G401 (cell line): ENCODE results near the gene BCL2L11. TPM values are rescaled to one million over a fixed set of nuclear protein-coding genes. Genes with fewer than 3 reads are reported as not detected.

Experiments used
- DNase-seq: peaks from one replicate; pipeline ENCODE4 v3.0.0-alpha.2; 2015; ENCODE audit warnings: low spot score
- in situ Hi-C: cut with HindIII; loops from 2 replicates; pipeline ENCODE4 v1.10.0; 2016; ENCODE audit warnings: low sequenced_read_pairs, mixed read lengths
- total RNA-seq: library from RNA; depleted of rRNA; stranded (reverse); fragments of >200 nt; shearing (Covaris generic); gene quantifications from 2 replicates; pipeline ENCODE4 v1.2.3, GENCODE V29; 2014

The BCL2L11 gene
- total RNA-seq, 1 experiment from 2014 or later = 9.7 TPM

DNA sequence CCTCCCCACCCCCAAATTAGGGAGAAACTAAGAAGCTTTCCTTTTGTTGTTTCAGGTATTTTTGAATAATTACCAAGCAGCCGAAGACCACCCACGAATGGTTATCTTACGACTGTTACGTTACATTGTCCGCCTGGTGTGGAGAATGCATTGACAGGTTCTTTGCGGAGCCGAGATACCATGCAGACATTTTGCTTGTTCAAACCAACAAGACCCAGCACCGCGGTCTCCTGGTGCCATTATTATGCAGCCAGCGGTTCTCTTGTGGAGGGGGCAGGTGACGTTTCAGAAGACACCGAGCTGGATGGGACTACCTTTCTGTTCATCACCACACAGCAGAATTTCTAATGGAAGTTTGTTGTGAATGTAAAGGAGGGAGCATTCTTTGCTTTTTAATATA is 43.4 kb downstream of the BCL2L11 start:
- in situ Hi-C loops = no loop called here

DNA sequence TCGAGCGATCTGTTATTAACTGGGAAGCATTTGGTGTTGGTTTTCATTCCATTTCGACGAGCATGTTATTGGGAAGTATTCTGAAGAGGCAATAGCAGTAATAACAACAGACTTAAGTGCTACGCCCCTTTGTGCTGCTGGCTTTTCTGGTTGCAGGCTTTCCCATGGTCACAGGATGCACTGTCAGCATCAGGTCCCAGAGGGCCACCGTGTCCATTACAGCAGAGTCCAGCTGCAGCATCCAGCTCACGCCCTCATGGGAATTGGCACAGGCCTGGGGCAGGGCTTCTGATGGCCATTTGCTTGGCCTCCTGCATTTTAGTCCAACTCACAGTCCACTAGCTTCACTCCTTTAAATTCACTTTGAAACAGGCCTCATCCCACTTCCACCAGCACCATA is 44.4 kb downstream of the BCL2L11 start:
- DNase-seq = no peak

More for the DNA sequence above, 43.4 kb downstream of the BCL2L11 start:
- DNase-seq = no peak

DNA sequence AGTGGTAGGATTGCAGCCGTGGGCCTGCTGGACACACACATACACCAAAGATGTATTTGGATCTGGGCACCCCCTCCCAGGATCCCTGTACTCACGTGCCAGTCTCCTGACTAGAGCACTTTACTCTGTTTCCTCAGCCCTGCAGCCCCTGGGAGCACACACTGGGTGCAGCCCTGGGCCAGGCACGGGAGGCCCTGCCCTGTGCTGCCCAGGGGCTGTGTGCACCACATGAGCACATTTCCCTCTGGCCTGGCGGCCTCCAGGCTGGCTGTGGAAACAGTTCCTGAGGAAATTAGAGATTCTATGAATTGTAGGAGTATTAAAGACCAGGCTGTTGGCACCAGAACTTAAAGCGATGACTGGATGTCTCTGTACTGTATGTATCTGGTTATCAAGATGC is 45.4 kb downstream of the BCL2L11 start:
- no peak for DNase-seq
- in situ Hi-C loops = no loop called here

More for the DNA sequence above, 44.4 kb downstream of the BCL2L11 start:
- in situ Hi-C loops = no loop called here

DNA sequence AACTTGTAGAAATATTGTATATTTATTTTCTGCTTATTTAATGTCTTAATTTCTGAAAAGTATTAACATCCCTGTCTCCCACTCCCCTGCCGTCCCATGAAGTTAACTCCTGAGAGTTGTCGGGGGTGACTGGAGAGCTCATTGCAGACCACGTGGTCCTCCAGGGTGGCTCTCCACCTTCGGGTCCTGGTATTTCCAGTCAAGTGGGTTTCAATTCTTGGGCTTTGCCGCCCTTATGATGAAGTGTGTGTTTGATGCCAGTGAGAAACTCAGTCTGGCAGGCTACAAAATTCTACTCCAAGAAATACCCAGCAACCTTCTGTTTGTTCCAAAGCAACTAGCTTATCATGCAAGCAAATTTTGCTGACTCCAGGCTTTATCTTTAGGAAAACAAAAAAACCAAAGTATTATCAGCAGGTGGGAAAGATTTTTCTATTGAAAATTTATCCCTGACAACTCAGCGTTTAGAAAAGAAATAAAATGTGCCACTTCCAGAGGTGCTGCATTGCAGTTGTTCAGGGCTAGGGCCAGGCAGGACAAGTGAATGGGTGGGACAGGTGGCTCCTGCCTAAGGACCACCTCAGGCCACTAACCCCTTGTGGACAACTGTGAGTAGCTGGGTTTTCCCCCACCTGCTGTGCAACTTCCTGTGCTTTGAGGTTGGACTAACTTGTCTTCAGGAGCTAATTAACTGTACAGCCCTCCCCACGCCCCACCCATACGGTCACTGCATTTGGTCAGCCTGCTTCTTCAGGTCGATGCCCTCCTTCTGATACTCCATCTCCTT is 46.6 kb downstream of the BCL2L11 start:
- in situ Hi-C loops = no loop called here
- no peak for DNase-seq

DNA sequence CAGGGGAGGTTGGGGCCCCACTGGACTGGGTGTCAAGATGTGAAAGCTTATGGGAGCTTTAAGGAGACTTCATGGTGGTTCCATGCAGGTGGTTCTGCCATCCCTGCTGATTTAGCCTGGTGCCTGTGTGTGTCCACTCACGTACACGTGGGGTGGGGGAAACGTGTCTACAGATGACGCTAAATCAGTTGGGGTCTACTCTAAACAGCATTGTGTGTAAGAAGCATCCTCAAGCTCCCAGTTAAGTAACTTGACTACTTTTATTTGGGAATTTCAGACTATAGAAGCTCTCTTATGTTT is 47.1 kb downstream of the BCL2L11 start:
- in situ Hi-C loops = no loop called here
- no peak for DNase-seq

DNA sequence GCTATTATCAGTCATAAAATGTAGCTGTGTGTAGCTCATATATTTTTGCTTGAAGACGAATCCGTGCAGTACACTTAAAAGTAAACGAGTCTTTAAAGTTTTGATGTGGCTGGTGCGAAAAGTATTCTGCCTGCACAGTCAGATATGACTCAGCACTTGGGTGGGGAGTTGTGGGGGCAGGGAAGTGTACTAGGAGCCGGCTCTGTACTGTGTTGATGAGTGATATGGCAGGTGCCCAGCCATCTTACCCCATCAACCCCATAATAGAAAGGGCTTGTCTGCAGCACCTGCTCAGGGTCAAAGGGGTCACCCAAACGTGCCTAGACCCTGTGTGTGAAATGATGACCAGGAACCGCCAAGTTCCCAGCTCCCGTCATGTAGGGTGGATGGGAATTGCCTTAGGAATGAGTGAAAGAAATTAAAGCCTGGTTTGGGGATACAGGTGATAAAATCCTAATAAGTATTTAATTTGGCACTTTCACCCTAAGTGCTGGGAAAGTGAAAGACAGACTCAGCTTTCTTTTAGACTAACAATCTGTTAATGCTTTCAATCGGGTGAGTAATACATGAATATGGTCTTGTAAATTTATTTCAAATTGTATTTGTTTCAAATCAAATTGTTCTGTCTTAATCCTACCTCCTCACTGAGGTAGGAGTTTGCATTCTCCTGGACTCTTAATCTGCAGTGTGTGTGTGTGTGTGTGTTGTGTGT is 48.0 kb downstream of the BCL2L11 start:
- DNase-seq = no peak
- in situ Hi-C loops = no loop called here

DNA sequence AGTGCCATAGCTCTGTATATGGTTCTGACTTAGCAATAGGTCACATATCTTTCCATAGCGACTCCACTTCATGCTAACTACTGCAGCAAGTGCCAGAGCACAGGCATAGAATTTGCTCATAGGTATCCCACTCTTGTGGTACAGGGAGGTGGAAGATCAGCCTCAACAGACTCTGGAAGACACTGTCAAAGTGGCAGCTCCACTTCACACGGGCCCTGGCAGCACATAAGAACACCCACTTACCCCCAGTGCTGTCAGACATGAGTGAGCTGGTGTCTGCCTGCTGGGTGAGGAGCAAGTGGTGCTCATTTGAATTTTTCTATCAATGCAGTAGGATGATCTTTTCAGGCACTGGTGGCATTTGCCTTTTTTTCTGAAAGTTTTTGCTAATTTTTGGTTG is 48.6 kb downstream of the BCL2L11 start:
- in situ Hi-C loops = no loop called here

DNA sequence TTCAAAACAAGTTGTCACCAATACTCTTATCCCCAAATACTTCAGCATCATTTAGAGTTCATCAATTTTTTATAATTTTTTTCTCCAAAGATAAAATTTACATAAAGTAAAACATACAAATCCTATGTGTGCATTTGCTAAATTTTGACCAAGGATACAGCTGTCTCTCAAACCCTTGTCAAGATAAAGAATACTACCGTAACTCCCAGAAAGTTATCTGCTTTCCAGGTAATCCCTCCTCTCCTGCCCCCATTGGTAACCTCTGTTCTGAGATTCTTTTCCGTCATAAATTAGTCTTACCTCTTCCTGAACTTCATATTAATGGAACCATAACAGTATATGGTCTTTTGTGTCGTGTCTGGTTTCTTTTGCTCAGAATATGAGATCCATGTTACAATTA is 49.2 kb downstream of the BCL2L11 start:
- in situ Hi-C loops = no loop called here
- no peak for DNase-seq

More for the DNA sequence above, 48.6 kb downstream of the BCL2L11 start:
- no peak for DNase-seq

DNA sequence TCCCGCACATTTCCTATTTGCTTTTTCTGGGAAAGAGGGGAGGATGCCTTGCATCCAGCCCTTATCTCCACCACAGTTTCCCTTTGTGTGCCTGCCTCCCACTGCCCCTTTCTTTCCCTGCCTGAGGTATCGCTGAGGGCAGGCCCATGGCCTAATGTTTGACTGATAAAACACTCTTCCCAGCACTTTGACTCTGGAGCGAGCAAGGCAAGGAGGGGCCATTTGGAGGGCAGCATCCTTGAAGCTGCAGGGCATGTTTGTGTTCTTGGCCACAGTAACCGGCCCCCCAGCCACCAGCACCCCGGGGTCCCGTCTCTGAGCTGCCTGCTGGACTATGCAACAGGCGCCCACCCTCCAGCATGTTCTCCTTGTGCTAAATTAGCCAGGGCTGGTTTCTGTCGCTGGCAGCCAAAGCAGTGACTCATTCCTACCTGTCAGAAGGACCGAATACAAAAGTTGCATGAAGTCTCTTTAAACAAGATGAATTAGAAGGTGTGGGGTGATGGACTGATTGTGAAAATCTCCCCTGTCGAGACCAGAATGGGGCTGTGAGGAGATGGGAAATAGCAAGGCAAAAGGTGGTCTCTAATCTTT is 50.7 kb downstream of the BCL2L11 start:
- DNase-seq = no peak
- in situ Hi-C loops = no loop called here

DNA sequence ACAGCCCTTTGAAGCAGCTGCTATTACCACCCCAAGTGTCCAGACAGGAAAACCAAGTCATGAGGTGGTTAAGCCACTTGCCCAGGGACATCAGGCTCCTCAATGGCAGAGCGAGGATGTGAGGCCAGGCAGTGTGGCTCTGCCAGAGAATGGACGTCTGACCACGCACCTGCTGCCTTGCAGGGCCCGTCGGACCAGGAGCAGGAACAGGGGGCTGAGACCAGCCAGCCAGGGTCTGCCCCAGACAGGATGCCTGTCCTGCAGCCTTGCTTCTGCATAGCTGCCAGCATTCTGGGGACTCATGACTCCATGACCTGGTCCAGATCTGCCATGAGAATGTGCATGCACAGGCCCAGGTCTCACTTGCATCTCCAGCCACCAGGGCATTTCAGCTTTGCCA is 52.0 kb downstream of the BCL2L11 start:
- DNase-seq = no peak
- in situ Hi-C loops = no loop called here

DNA sequence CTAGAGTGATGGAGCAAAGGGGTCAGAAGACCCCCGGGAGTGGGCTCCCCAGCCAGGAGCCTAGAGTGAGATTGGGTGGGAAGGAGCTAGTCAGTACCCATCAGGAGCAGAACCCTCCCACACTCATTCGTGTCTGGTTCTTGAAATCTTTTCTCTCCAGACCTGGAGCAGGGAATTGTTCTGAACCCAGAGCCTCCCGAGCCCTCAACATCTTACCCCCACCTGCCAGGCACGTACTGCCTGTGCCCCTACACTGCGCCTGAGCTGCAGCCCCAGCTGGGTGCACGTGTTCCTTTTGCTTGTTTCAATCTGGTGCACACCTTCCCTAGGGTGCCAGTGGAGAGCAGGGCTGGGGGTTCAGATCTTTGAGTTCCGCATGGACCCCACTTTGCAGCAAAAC is 52.6 kb downstream of the BCL2L11 start:
- DNase-seq = no peak
- in situ Hi-C loops = no loop called here

DNA sequence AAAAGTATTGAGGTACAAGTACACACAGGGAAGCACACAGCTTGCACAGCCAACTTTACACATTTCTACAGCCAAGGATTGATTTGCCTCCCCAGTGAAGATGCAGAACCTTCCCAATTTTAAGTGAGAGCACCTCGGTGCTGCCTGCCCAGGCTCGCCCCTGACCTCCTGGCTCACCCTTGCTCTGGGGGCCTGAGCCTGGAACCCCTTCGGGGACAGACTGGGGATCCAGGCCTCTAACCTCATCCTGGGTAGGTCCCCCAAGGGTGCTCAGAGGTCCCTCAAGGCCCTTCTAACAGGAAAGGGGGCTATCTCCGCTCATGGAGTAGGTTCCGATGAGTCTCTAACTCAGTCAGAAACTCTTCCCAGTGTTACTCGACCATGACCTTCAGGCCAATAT is 53.1 kb downstream of the BCL2L11 start:
- DNase-seq = no peak
- in situ Hi-C loops = no loop called here

DNA sequence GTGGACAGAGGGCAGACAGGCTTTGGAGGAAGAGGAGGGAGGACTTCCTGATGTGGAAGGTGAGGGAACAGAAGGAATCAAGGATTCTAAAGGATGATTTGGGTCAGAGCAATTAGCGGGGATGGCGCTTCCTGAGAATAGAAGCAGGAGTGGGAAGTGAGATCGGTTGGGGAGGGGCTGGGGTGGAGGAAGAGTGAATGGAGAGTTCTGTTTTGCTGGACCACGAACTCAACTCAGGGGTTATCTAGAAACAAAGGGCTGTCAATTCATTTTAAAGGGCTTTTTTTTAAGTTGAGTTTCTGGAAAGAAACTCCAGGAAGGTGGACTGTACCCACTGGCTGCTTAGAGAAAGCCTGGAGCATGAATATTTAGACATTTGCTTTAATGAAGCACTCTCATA is 54.9 kb downstream of the BCL2L11 start:
- no peak for DNase-seq
- in situ Hi-C loops = no loop called here

DNA sequence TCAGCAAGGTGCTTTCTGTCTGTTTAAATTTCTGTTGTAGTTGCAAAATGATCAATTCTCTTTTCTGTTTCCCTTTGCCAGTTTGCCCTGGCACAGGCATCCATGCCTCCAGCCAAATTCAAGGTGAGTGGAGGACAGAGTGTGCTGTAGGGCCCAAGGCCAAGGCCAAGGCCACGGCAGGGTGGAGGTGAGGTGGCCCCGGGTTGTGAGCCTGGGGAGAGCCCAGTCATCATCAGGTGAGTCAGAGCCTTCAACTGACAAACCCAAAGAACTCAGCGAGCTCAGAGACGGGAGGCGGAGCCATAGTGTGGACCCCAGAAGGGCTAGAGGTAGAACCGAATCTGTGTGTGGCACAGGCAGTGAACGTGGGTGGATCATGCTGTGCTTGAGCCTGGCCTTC is 55.7 kb downstream of the BCL2L11 start:
- no peak for DNase-seq
- in situ Hi-C loops = no loop called here

DNA sequence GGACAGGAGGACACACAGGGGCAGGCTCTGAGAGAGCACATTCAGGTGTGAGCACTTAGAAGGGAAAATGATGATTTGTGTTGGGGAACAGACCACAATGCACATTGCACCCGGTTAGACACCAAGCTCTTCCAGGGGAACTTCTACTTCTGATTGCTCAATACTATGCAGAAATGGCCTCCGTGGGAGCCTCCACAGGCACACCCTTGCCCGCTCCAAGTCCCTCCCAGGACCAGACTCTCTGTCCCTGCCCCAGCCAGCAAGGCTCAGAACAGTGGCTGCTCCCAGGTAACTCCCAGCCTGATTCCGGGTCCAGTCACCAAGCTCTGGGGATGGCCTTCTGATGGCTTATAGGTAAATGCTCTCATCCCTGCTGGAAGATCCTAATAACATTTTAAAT is 56.2 kb downstream of the BCL2L11 start:
- DNase-seq = no peak
- in situ Hi-C loops = no loop called here

DNA sequence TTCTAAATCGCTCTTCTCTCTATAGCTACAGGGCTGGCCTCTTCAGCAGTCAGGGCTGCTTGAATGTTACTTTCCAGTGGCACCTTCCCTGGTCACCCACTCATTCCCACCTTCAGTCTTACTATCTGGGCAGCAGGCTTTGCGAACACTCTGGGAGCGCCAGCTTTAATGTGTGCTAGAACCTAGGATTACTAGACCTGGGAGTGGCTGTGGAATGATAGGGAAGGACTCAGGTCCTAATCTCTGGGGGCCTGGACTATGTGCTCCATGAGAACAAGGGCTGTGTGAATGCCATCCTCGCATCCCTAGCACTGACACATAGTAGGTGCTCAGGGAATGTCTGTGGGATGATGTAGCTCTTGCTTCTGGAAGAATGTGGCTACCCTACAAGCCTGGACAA is 57.6 kb downstream of the BCL2L11 start:
- no peak for DNase-seq
- in situ Hi-C loops = no loop called here

DNA sequence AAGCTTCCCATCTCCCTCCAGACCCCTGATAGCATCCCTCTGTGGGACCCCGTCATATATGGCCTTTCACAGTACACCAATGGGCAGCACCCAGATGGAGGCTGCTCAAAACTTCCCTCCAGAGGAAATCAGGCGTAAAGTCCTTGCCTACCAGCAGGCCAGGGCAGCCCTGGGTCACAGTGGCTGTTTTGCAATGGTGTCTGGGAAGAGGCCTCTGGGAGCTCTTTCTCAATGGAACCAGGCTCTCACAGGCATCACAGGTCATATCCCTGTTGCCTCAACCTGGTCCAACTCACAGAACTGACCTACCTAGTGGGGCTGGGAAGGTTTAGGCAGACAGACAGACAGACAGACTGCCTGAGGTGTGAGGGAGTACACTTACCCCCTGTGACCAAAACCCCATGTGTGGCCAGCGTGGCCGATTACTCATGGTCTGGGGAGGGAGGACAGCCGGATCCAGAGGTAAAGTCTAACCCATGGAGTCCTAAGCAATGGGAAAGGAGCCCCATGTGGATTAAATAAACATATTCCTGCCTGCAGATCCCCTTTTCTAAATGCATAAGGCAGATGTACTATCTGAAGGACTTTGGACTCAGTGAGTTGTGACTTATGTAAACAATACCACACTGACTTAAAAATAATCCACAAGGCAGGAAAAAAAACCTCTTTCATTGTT is 58.2 kb downstream of the BCL2L11 start:
- in situ Hi-C loops = no loop called here
- DNase-seq = no peak

DNA sequence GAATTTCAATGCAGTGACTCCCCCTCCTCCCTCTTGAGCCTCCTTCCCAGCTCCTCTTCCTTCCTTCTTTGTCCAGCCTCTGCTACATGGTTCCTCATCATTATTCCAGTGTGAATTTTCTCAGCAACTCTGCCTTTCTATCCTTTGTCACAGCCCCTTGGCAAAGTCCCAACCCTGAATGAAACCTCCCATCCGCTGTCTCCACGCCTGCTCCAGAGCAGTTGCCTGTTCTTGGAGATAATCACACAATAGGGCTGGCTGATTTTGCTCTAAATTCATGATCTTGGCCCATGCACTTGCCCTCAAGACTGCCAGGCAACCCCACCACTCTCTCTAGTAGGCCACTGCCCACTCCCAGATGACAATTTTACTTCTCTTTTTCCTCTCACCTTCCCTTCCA is 61.4 kb downstream of the BCL2L11 start:
- in situ Hi-C loops = no loop called here
- DNase-seq = no peak

DNA sequence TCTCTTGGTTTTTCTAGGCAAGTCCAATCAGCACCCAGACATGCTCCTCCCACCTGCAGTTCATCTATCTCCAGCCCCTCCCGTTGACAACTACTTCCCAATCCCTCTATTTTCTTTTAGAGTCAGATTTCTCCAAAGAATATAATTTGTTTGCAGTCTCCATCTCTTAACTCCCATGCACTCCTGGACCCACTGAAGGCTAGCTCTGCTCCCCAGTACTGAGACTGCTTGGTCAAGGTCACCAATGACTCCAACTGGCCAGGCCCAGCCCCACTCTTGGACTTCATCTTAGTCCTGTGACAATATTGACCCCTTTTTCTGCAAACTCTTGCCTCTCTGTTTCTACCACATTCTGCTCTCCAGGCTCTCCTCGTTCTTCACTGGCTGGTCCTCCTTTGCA is 62.0 kb downstream of the BCL2L11 start:
- DNase-seq = no peak
- in situ Hi-C loops = no loop called here

DNA sequence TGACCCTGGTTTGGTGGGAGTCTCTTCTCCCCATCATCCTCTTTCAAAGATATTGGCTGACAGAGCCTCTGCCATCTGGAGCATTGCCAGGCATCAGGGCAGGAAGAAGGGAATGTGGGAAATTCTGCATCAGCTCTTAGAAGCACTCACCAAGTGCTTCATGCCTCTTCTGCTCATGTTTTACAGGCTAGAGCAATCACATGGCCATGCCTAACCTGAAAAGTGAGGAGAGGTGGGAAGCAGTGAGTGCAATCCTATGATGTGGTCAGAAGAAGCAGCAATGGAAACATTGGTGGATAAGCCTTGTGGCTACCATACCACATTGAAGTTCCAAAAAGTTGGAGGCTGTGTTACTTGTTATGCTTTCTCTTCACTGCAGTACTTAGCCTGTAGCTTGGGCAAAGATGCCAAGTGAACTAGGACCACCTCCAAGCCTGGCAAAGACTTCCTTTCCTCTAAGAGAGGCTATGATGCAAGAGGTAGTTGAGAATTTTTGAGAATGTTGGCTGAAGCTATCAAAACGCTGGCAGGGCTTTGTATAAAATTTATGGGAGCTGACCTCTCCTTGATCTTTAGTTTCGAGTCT is 64.1 kb downstream of the BCL2L11 start:
- in situ Hi-C loops = no loop called here
- DNase-seq = no peak
